Stimulated activated CD8-positive, alpha-beta memory T cell treated with anti-CD3 and anti-CD28 coated beads, Interleukin-4, amount 100 ng/mL, for 1 hour (primary cell): ENCODE data around the gene SELENBP1.
"Not testable (repeated sequence)": the region's sequence is repeated elsewhere in the genome, so short reads cannot be mapped to it uniquely, and the experiment has no call there.

Source experiments
- DNase-seq, 2 donors: peaks; one replicate each; pipeline ENCODE4 v3.0.0-alpha.2; 2020; ENCODE audit warnings: low read depth in 2 of 2, low spot score in 1 of 2

The SELENBP1 gene

GRCh38 chr1:151372058-151372934 is at the start of gene SELENBP1:
Gene SELENBP1 (minus strand): TSS chr1:151372705. CDS start chr1:151372641, 64 bp downstream.
- DNase-seq: no peak

DNA sequence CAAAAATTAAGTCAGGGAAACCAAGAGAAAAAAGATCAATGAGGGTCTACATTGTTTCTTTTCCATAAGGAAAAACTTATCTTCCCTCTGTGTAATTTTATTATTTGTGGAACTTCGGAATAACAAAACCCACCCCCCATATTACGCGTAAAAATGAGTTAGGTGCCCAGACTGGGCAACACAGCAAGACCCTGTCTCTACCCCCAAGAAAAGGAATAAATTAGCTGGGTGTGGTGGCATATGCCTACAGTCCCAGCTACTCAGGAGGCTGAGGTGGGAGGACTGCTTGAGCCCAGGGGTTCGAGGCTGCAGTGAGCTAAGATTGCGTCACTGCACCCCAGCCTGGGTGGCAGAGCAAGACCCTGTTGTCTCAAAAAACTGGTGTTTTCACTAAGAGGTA is 47.3 kb upstream of the SELENBP1 start:
- DNase-seq: no peak

GRCh38 chr1:151418081-151418480 is 45.6 kb upstream of the SELENBP1 start:
- no peak for DNase-seq

DNA sequence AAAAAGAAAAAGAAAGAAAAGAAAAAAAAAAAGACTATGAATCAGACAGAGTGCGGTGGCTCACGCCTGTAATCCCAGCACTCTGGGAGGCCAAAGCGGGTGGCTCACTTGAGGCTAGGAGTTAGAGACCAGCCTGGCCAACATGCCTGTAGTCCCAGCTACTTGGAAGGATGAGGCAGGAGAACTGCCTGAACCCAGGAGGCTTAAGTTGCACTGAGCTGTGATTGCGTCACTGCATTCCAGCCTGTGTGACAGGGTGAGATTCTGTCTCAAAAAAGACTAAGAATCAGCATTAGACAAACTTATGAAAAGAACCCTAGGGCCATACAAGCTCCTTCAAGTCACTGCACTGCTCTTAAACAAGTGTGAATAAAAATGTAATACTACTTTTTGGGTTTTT is 43.7 kb upstream of the SELENBP1 start:
- no peak for DNase-seq

GRCh38 chr1:151411884-151412283 is 39.4 kb upstream of the SELENBP1 start:
- no peak for DNase-seq

DNA sequence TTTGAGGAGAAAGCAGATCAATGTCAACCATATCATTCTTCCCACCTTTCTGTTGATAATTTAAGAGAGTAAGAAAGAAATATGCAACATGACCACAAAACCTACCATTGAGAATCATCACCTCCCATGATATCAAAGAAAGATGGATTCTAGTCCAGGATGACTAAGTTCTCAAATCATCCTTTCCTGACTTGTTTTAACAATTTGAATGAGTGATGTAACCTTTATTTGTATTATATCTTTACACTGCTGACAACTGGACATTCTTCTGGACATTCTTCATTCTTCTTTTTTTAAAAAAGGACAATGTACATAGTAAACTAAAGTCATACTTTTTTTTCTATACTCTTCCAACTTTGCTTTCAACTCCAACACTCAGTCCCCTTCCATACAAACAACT is 36.4 kb upstream of the SELENBP1 start:
- no peak for DNase-seq

DNA sequence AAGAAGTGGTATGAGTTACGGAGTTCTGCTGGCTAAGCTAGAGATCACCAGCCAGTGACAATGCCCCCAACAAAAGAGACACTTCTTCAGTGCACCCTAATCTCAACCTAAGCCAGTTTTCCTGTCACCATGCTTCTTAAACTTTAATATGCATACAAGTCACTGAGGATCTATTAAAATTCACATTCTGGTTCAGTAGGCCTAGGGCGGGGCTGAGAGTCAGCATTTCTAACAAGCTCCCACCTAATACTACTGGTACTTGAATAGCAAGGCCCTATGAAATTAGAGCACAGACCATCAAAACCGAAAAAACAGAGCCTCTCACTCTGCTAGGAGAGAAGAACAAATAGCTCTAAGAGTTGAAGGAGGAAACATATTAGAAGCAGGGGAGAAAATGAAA is 34.8 kb upstream of the SELENBP1 start:
- no peak for DNase-seq

DNA sequence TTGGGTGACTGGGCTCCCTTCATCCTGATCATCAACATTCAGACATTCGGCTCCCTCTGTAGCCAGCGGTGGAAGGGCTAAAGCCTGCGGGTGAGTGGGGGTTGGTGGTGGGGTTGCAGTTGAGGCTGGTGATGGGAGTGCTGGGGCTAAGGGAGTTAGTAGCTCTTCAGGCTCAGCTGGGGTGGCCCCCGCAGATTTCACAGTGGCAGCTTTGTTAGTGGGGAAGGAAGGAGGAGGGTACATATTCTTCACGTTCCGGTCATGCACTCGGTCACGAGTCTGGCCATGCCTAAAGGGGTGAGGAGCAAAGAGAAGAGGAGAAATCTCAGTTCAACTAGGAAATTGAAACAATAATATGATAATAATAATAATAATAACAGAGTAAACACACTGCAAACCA is 33.7 kb upstream of the SELENBP1 start:
- DNase-seq: no peak

DNA sequence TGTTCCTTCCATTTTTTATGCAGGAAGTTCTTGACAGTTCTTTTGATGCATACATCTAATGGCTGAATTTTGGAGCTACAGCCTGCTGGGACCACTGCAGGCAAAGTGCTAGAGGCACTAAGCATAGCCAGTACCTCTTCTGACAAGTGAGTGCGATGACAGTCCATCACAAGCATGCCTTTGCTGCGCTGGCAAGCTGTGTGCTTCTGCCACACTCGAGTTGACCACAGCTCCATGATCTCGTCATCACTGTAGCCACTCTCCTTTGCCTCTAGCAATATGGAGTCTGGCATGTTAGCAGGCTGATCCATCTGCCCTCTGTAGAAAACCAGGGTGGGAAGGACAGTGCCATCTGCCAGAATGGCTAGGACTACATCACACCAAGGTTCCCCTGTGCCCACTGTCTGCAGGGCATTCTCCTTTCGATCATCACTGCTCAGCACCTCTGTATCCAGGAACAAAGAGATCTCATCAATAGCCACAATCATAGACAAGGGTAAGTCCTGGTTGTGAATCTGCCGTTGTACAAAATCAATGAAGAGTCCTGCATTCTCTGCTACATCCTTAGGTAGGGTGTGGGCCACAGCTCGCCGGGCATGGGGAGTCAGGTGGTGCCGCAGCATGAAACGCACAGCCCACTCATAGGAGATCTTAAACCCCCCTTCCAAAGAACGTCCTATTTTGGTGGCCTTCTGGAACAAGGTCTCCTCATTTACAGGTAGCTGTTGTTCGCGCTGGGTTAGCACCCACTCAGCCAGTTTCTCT is 32.9 kb upstream of the SELENBP1 start:
- no peak for DNase-seq

- no peak for DNase-seq
Observed at GRCh38 chr1:151403612-151404011, 31.1 kb upstream of the SELENBP1 start.

- no peak for DNase-seq
Observed at GRCh38 chr1:151402764-151403163, 30.3 kb upstream of the SELENBP1 start.

DNA sequence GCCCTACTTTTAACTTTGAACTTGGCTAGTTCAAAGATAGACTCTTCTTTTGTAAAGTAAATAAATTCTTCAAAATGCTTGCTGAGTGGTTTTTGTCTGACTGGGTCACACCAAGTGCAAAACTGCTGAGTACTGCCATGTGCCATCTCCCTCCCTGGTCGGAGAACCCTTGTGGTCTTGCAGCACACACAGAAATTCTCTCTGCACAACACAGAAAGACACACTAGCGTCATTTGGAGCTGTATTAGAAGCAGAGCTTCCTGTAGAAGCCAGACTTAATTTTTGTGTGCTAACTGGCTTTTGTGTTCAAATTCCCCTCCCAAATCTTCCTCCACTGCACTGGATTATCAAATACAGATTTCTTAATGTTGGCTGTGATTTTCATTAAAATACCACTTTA is 29.4 kb upstream of the SELENBP1 start:
- no peak for DNase-seq

DNA sequence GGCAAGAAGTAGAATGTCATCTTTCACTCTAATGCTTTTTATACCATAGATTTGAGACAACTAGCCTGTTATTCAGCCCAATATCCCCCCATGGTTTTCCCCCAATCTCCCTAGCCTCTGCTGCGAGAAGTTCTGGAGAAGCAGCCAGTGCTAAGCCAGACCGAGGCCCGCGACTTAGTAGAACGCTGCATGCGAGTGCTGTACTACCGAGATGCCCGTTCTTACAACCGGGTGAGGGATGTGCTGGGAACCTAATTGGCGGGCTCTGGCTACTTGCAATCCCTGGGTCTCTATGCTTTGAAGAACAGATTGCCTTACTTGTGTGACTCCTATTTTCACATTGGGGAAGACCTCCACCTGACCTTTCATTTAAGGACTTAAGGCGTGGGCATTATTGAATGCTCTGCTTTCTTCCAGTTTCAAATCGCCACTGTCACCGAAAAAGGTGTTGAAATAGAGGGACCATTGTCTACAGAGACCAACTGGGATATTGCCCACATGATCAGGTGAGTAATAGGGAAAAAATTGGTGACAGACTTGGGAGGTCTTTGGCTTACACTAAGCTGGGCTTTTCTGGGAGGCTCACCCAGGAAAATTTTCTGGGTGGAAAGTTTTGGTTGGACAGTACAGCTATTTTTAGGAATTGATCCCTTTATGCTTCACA is 28.8 kb upstream of the SELENBP1 start:
- DNase-seq: no peak

DNA sequence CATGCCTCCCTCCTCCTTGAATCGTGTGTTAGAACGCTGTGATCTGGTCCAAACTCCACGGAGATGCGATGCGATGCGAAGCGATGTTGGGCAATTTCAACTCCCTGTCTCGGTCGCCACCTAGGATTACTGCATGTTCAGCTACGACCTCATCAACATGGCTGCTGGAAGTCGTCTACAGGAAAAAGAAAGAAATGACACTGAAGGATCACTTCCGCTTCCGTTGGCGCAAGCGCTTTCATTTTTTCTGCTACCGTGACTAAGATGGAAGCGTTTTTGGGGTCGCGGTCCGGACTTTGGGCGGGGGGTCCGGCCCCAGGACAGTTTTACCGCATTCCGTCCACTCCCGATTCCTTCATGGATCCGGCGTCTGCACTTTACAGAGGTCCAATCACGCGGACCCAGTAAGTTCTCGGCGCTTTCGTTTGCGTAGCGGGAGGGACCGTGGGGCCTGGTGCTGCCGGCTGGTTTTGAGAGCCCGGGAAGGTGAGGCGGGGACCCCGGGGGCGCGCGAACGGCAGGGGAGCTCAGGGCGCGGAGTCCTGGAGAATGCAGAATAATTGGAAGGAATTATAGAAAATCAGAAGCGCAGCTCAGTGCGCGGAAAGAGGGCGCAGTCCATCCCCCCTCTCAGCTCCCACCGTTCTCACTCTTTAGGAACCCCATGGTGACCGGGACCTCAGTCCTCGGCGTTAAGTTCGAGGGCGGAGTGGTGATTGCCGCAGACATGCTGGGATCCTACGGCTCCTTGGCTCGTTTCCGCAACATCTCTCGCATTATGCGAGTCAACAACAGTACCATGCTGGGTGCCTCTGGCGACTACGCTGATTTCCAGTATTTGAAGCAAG is 27.0 kb upstream of the SELENBP1 start, which contains the start of gene PSMB4:
Gene PSMB4, plus strand, starts transcription at position 250 of the 848 bp plus-strand sequence. Its CDS starts 15 bp downstream, at position 265.
- peak; percentile 64 to 69 for DNase-seq

- not testable (repeated sequence) for DNase-seq
Observed at GRCh38 chr1:151396265-151396664, 23.8 kb upstream of the SELENBP1 start.

GRCh38 chr1:151393583-151393982 is 21.1 kb upstream of the SELENBP1 start:
- no peak for DNase-seq

DNA sequence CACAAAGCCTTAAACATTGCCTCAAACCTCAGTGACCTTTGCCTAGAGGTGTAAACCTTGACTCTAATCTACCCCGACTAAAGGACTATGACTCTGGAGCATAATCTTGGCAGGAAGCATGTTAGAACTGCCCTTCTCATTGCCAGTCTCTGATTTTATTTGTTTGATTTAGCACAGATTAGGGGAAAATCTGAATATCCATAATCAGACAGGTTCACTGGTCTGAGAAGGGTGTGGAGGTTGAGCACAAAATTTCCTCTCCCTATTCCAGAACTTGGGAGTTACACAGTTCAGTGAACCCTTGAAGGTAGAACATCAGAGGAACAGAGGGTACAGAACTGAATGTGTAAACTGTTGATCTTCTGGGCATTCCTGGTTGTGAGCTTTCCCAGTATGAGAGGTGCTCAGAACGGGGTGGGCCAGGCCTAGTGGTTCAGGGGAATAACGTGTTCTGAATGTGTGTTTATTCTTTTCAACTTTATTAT is 18.6 kb upstream of the SELENBP1 start:
- no peak for DNase-seq

GRCh38 chr1:151390221-151391078 is 17.9 kb upstream of the SELENBP1 start:
- DNase-seq: not testable (repeated sequence)

DNA sequence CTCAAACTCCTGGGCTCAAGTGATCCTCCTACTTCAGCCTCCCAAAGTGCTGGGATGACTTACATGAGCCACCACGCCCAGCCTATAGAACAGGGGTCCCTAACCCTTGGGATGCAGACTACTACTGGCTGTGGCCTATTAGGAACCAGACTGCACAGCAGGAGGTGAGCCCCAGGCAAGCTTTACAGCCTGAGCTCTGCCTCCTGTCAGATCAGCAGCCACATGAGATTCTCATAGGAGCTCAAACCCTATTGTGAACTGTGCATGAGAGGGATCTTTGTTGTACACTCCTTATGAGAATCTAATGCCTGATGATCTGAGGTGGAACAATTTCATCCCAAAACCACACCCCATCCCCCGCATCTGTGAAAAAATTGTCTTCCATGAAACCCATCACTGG is 13.5 kb upstream of the SELENBP1 start:
- no peak for DNase-seq

- DNase-seq: no peak
Observed at GRCh38 chr1:151384584-151384983, 12.1 kb upstream of the SELENBP1 start.
